ENCODE data around the gene SEMA3C. TPM values are rescaled to one million over a fixed set of nuclear protein-coding genes. Genes with fewer than 3 reads are reported as not detected.

Gene SEMA3C
- total RNA-seq, 2 donors from 2014 or later = 0.09 to 0.15 TPM

DNA sequence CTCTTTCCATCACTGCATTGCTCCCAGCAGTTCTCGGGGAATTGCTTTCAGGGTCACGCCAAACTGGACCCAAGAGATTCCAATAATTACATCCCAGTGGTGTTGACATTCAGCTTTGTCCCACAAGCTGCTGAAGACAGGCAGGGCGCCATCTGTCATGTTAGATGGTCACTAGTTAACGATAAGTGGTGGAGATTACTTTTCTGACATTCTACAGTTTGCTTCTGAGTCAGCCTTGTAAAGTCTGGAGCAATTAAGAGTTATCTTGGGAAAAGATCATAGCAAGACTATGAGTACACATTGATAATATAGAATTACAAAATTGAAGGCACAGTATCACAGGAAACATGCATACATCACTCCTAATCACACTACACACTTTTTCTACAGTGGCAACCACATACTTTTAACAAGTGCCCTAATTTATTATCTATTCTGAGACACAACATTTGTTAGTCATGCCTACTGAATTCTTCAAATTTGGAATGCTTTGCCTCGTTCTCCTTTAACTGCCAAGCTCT lies 41.9 kb downstream of the SEMA3C start:
- H3K9me3 Mint-ChIP-seq = no peaks in the 10 kb centered on the region
- Histone ChIP-seq H3K9ac (ENCODE audit: extremely low read depth, low read length, poor library complexity, severe bottlenecking) (no peak overlapping the region), H3K27ac (ENCODE audit: low read depth, low read length) (peak overlapping the region; percentile 71), H3K9me3 (ENCODE audit: control insufficient read depth, low read length) (peaks cover 5% of the 10 kb centered on the region), H3K36me3 (ENCODE audit: control insufficient read depth, insufficient read depth, low read length) (no peaks in the 10 kb centered on the region), H3K4me3 (ENCODE audit: low read length) (no peak overlapping the region), H3K4me1 (ENCODE audit: control insufficient read depth, insufficient read depth, low read length) (no peaks in the 10 kb centered on the region), H3K27me3 (ENCODE audit: control insufficient read depth, insufficient read depth, low read length, poor library complexity, severe bottlenecking) (peaks cover 5% of the 10 kb centered on the region)
- no peaks in the 10 kb centered on the region for H3K36me3 Mint-ChIP-seq (ENCODE audit: low read depth)
- DNase-seq = peak; percentile 56
- no peak overlapping the region for H3K27ac Mint-ChIP-seq
- TF ChIP-seq, protein P1, sequence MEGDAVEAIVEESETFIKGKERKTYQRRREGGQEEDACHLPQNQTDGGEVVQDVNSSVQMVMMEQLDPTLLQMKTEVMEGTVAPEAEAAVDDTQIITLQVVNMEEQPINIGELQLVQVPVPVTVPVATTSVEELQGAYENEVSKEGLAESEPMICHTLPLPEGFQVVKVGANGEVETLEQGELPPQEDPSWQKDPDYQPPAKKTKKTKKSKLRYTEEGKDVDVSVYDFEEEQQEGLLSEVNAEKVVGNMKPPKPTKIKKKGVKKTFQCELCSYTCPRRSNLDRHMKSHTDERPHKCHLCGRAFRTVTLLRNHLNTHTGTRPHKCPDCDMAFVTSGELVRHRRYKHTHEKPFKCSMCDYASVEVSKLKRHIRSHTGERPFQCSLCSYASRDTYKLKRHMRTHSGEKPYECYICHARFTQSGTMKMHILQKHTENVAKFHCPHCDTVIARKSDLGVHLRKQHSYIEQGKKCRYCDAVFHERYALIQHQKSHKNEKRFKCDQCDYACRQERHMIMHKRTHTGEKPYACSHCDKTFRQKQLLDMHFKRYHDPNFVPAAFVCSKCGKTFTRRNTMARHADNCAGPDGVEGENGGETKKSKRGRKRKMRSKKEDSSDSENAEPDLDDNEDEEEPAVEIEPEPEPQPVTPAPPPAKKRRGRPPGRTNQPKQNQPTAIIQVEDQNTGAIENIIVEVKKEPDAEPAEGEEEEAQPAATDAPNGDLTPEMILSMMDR (conservative IDR thresholded peaks at IDR 0.05) = no peak
- peaks cover 36% of the 10 kb centered on the region for H3K27me3 Mint-ChIP-seq (ENCODE audit: insufficient read depth)
- no peak overlapping the region for H3K4me3 Mint-ChIP-seq
- 76 to 86% methylated on average over 2 to 5 of the region's 5 CpGs for WGBS, 2 experiments (ENCODE audit: insufficient coverage in 1 of 2, insufficient read length in 1 of 2)
- peaks cover 12% of the 10 kb centered on the region for H3K4me1 Mint-ChIP-seq

DNA sequence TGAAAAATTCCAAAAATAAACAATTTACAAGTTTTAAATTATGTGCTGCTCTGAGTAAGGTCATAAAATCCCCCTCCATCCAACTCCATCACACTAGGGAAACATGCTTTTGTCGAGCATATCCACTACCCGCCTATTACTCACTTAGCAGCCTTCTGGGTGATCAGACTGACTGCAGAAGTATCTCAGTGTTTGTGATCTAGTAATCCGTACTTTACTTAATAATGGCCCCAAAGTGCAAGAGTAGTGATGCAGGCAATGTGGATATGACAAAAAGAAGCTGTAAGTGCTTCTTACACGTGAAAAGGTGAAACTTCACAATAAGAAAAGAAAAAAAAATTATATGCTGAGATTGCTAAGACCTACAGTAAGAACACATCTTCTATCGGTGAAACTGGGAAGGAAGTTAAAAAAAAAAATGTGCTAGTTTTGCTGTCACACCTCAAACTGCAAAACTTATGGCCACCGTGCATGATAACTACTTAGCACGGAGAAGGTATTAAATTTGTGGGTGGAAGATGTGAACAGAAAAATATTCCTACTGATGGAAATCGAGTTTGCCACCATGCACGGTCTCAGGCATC lies 43.2 kb downstream of the SEMA3C start:
- Histone ChIP-seq H3K27ac (ENCODE audit: low read depth, low read length) (no peak overlapping the region), H3K4me1 (ENCODE audit: control insufficient read depth, insufficient read depth, low read length) (no peaks in the 10 kb centered on the region), H3K4me3 (ENCODE audit: low read length) (no peak overlapping the region), H3K36me3 (ENCODE audit: control insufficient read depth, insufficient read depth, low read length) (no peaks in the 10 kb centered on the region), H3K27me3 (ENCODE audit: control insufficient read depth, insufficient read depth, low read length, poor library complexity, severe bottlenecking) (peaks cover 5% of the 10 kb centered on the region), H3K9me3 (ENCODE audit: control insufficient read depth, low read length) (peaks cover 5% of the 10 kb centered on the region), H3K9ac (ENCODE audit: extremely low read depth, low read length, poor library complexity, severe bottlenecking) (no peak overlapping the region)
- no peak overlapping the region for H3K27ac Mint-ChIP-seq
- H3K4me1 Mint-ChIP-seq = peaks cover 19% of the 10 kb centered on the region
- H3K4me3 Mint-ChIP-seq = no peak overlapping the region
- WGBS, 2 experiments (ENCODE audit: insufficient coverage in 1 of 2, insufficient read length in 1 of 2) = 92 to 98% methylated on average over 2 to 9 of the region's 9 CpGs
- TF ChIP-seq, protein P1 (conservative IDR thresholded peaks at IDR 0.05) = no peak
- no peaks in the 10 kb centered on the region for H3K36me3 Mint-ChIP-seq (ENCODE audit: low read depth)
- peaks cover 38% of the 10 kb centered on the region for H3K27me3 Mint-ChIP-seq (ENCODE audit: insufficient read depth)
- H3K9me3 Mint-ChIP-seq = no peaks in the 10 kb centered on the region
- no peak for DNase-seq

DNA sequence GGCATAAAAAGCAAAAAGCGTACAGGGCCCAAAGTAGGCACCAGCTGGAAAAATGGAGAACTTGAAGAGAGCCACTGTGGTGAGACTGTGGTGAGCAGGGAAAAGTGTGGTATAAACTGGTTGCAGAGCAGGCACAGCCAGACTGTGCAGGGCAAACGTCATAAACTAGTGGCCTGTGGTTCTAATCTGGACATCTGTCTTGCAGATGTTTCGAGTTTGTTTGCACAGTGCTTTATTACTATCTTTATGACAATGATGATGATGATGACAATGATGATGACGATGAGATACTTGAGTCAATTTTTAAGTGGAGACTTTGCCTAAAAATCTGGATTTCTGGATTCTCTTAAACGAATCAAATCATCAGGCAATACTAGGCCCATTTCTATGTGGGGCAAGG lies 45.7 kb downstream of the SEMA3C start:
- no peaks in the 10 kb centered on the region for H3K36me3 ChIP-seq (ENCODE audit: control insufficient read depth, insufficient read depth, low read length)
- 97 to 100% methylated on average over 5 of the region's 5 CpGs for WGBS, 2 experiments (ENCODE audit: insufficient coverage in 1 of 2, insufficient read length in 1 of 2)
- H3K27me3 ChIP-seq (ENCODE audit: control insufficient read depth, insufficient read depth, low read length, poor library complexity, severe bottlenecking) = no peaks in the 10 kb centered on the region
- no peak overlapping the region for H3K27ac Mint-ChIP-seq
- no peaks in the 10 kb centered on the region for H3K36me3 Mint-ChIP-seq (ENCODE audit: low read depth)
- no peak for DNase-seq
- H3K4me1 ChIP-seq (ENCODE audit: control insufficient read depth, insufficient read depth, low read length) = peaks cover 4% of the 10 kb centered on the region
- no peaks in the 10 kb centered on the region for H3K9me3 Mint-ChIP-seq
- H3K4me3 Mint-ChIP-seq = no peak overlapping the region
- peaks cover 28% of the 10 kb centered on the region for H3K27me3 Mint-ChIP-seq (ENCODE audit: insufficient read depth)
- H3K9ac ChIP-seq (ENCODE audit: extremely low read depth, low read length, poor library complexity, severe bottlenecking) = no peak overlapping the region
- H3K4me3 ChIP-seq (ENCODE audit: low read length) = no peak overlapping the region
- TF ChIP-seq, protein P1 (conservative IDR thresholded peaks at IDR 0.05) = no peak
- peaks cover 30% of the 10 kb centered on the region for H3K4me1 Mint-ChIP-seq
- peaks cover 5% of the 10 kb centered on the region for H3K9me3 ChIP-seq (ENCODE audit: control insufficient read depth, low read length)
- no peak overlapping the region for H3K27ac ChIP-seq (ENCODE audit: low read depth, low read length)
